ENCODE measurements around the gene ACTN1.

Gene ACTN1

GRCh38 chr14:68908201-68908600, 70.9 kb downstream of the ACTN1 start:
- Histone ChIP-seq H3K4me1 (ENCODE audit: control insufficient read depth in 1 of 2, insufficient read depth in 1 of 2, low read depth in 1 of 2, low read length in 1 of 2) (peaks cover 16 to 21% of the 10 kb centered on the region in 2 experiments), H3K9me3 (no peaks in the 10 kb centered on the region), H3K27me3 (no peaks in the 10 kb centered on the region), H3K4me3 (ENCODE audit: low read depth in 1 of 2, low read length in 1 of 2) (no peak overlapping the region), H3K27ac (peak overlapping the region; percentile 60), H3K36me3 (peaks cover 94% of the 10 kb centered on the region)
- no peak for TF ChIP-seq CTCF (IDR thresholded peaks at IDR 0.05)

- Histone ChIP-seq H3K4me1 (ENCODE audit: control insufficient read depth in 1 of 2, insufficient read depth in 1 of 2, low read depth in 1 of 2, low read length in 1 of 2) (peaks cover 0 to 4% of the 10 kb centered on the region in 2 experiments), H3K27ac (peak overlapping the region; percentile 37), H3K9me3 (no peaks in the 10 kb centered on the region), H3K4me3 (ENCODE audit: low read depth in 1 of 2, low read length in 1 of 2) (no peak overlapping the region), H3K27me3 (no peaks in the 10 kb centered on the region), H3K36me3 (peaks cover 99% of the 10 kb centered on the region)
- no peak for TF ChIP-seq CTCF (IDR thresholded peaks at IDR 0.05)
Observed at GRCh38 chr14:68906439-68906838, 72.7 kb downstream of the ACTN1 start.

DNA sequence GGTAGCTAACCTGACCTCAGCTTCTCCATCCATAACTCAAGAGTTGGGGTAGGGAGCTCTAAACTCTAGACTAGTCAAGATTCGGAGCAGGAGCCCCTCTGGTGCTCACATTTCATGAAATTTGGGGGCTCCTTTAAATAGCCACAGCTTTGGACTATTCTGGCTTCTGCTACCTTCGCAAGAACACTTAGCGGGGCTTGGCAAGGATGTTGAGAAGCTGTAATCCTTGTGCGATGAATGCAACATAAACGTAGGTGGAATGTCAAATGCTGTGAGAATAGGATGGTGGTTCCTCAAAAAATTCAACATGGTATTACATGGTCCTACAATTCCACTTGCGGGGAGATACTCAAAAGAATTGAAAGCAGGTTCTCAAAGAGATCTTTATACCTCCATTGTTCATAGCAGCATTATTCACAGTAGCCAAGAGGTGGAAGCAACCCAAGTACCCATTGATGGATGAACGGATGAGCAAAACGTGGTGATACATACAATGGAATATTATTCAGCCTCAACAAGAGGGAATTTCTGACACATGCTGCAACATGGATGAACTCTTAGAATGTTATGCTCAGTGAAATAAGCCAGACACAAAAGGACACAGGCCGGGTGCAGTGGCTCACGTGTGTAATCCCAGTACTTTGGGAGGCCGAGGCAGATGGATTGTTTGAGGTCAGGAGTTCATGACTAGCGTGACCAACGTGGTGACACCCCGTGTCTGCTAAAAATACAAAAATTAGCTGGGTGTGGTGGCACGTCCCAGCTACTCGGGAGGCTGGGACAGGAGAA, 73.8 kb downstream of the ACTN1 start:
- Histone ChIP-seq H3K36me3 (peaks cover 99% of the 10 kb centered on the region), H3K27ac (peak overlapping the region; percentile 23), H3K27me3 (no peaks in the 10 kb centered on the region), H3K9me3 (no peaks in the 10 kb centered on the region), H3K4me1 (ENCODE audit: control insufficient read depth in 1 of 2, insufficient read depth in 1 of 2, low read depth in 1 of 2, low read length in 1 of 2) (peaks cover 6% of the 10 kb centered on the region in 2 experiments), H3K4me3 (ENCODE audit: low read depth in 1 of 2, low read length in 1 of 2) (no peak overlapping the region)
- TF ChIP-seq CTCF (IDR thresholded peaks at IDR 0.05), result no peak

DNA sequence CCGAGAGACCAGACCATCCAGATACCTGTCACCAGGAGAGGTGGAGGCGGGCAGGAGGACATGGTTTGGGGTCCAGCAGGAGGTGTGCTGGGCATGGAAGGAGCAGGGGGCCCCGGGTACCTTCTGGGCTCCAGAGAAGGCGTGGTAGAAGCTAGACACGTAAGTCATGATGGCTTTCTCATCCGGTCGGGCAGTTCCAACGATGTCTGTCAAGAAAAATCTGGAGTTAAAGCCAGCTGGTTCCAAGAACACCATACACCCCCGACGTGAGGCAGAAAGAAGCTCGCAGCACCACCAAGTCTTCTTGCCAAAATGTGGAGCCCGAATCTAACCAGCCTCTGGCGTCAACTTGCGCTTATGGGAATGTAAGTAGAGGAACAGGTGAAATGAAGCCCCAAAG, 76.7 kb downstream of the ACTN1 start:
- H3K4me1 ChIP-seq (ENCODE audit: control insufficient read depth in 1 of 2, insufficient read depth in 1 of 2, low read depth in 1 of 2, low read length in 1 of 2), result peaks cover 35 to 36% of the 10 kb centered on the region in 2 experiments

GRCh38 chr14:68899033-68899603, 80.0 kb downstream of the ACTN1 start:
- Histone ChIP-seq H3K27ac (peak overlapping the region; percentile 66), H3K9me3 (no peaks in the 10 kb centered on the region), H3K4me3 (ENCODE audit: low read depth in 1 of 2, low read length in 1 of 2) (no peak overlapping the region)

More for the DNA sequence above, 76.7 kb downstream of the ACTN1 start:
- Histone ChIP-seq H3K36me3 (peaks cover 99% of the 10 kb centered on the region), H3K27ac (peak overlapping the region; percentile 35), H3K27me3 (no peaks in the 10 kb centered on the region), H3K4me3 (ENCODE audit: low read depth in 1 of 2, low read length in 1 of 2) (no peak overlapping the region), H3K9me3 (no peaks in the 10 kb centered on the region)
- no peak for TF ChIP-seq CTCF (IDR thresholded peaks at IDR 0.05)

More at GRCh38 chr14:68899033-68899603, 80.0 kb downstream of the ACTN1 start:
- no peak for TF ChIP-seq CTCF (IDR thresholded peaks at IDR 0.05)
- peaks cover 35 to 37% of the 10 kb centered on the region in 2 experiments for H3K4me1 ChIP-seq (ENCODE audit: control insufficient read depth in 1 of 2, insufficient read depth in 1 of 2, low read depth in 1 of 2, low read length in 1 of 2)
- H3K27me3 ChIP-seq, result no peaks in the 10 kb centered on the region
- peaks cover 100% of the 10 kb centered on the region for H3K36me3 ChIP-seq
